ENCODE measurements around the gene USHBP1.
"Not testable (repeated sequence)": the region's sequence is repeated elsewhere in the genome, so short reads cannot be mapped to it uniquely, and the experiment has no call there.

The USHBP1 gene

GRCh38 chr19:17294051-17294891, 29.7 kb upstream of the USHBP1 start:
- DNase-seq: no peak

DNA sequence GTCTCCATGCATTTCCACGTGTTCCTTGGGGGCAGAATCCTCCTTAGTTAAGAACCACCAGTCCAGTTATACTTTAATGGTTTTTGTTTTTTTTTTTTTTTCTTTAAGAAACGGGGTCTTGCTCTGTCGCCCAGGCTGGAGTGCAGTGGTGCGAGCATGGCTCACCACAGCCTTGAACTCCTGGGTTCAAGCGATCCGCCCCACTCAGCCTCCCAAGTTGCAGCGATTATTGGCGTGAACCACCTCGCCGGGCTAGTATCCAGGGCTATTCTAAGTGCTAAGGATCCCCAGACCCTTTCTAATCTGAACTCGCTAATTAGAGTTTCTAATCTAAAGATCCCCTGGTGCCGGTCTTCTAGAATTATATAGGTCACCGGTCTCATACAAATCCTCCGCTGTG, 29.1 kb upstream of the USHBP1 start:
- DNase-seq: no peak

DNA sequence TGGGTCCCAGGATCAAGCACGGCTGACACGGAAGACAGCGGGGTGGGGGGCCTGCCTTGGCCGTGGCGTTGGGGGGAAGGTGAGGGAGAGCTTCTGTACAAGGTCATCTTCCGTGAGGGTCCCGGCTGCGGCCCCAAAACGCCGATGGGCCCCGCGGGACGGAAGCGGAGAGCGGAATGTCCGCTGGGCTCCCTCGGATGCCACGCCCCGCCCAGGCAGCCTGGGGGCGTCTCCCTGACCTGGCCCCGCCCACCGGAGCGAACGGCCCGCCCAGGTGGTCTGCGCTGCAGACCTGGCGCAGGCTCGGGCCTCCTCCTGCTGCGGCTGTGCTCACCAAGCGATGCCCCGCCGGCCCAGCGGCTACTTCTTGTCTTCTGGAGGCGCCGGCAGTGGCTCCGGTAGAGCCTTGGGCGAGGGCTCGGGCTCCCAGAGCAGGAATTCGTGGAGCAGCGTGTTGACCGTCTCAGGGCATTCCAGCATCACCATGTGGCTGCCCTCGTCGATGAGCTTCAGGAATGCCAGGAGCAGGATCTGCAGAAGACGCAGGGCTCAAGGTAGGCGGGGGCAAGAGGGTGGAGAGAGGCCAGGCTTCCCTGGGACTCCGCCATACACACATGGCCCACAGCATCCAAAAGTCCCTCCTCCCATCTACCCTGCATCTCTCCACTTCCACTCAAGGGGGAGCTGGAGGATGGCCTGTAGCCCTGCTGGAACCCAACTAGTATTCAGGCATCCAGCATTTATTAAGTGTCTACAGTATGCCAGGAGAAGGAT, 27.9 kb upstream of the USHBP1 start:
- peak; percentile 84 for DNase-seq

DNA sequence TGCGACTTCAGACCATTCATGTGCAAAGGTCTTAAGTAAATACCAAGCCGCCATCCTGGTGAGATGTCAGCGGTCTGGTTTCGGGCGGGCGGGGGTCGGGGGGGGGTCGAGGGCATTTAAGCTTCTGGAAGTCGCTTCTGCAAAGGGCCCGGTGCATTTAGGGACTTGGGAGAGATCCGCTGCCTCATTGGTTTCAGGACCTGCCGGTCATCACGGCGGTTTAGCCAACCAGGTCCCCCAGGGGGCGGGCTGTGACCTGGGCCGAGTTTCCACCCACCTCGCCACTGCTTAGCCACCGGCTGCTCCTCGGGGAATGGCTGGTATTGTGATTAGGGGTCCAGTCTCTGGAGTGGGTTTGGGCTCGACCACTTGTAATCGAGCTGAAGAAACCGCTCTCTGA, 24.9 kb upstream of the USHBP1 start:
- DNase-seq: no peak

- DNase-seq: no peak
Measured at GRCh38 chr19:17286752-17287151, 22.2 kb upstream of the USHBP1 start.

- DNase-seq: no peak
Measured at GRCh38 chr19:17286263-17286662, 21.7 kb upstream of the USHBP1 start.

GRCh38 chr19:17285415-17286135, 21.0 kb upstream of the USHBP1 start:
- DNase-seq: no peak

DNA sequence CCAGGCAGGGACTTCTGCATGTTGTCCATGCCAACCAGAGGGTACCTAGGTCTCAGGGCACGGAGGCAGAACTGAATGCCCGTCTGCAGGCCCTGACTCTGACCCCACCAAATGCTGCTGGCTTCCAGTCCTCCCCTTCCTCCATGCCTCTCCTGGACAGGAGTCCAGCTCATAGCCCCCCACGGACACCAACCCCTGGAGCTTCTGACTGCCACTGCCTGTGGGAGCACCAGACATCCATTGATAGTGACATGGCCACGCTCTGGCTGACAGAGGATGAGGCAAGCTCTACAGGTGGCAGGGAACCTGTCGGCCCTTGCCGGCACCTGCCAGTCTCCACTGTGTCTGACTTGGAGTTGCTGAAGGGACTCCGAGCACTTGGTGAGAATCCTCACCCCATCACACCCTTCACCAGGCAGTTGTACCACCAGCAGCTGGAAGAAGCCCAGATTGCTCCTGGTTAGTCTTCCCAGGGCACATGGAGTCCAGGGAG, 19.0 kb upstream of the USHBP1 start:
- DNase-seq: no peak

DNA sequence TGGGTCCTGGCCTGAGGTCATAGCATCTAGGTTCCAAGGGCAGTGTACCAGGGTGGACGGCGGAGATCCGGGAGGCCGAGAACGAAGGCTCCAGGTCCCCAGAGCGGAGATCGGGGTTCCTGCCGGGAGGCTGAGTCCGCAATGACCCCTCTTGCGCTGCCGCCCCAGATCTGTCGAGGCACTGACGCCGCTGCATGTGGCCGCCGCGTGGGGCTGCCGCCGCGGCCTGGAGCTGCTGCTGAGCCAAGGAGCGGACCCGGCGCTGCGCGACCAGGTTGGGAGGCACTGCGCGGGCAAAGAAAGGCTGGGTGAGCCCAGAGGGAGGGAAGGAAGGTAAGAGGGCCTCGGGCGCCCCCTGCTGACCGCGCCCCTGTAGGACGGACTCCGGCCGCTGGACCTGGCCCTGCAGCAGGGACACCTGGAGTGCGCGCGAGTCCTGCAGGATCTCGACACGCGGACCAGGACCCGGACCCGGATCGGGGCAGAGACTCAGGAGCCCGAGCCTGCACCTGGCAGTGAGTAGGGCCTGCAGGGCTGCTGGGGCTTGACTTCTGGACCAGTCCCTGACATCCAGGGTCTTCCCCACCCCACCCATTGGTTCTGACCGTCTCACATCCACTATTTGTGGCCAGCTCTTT, 18.1 kb upstream of the USHBP1 start:
- peak; percentile 45 for DNase-seq

DNA sequence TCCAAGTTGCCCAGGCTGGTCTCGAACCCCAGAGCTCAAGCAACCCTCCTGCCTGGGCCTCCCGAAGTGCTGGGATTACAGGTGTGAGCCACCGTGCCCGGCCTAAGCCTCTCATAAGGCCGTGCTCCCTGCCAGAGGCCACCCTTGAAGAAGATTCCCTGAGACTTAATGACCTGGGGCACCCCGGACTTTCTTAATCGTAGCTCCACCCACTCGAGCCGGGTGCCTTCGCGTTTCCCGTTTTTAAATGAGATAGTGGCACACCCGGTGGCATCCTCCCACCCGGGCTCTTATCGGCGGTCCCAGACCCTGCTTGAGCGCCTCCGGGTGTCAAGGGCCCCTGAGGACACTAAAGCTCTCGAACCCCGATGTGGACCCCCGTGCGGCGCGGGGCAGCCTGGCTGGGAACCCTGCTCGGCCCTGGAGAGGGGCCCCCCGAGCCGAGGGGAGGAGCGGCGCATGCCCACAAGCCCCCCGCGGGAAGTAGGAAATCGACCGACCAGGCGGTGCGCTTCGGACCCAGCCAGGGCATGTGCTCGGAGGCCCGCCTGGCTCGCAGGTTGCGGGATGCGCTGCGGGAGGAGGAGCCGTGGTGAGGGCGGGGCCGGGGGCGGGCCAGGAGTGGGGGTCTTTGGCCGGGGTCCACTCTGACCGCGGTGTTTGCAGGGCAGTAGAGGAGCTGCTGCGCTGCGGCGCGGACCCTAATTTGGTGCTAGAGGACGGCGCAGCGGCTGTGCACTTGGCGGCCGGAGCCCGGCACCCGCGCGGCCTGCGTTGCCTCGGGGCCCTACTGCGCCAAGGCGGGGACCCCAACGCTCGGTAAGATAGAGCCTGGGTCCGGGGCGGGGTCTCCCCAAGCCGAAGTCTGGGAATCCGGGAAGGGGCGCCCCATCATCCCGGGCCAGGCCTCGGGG, 17.1 kb upstream of the USHBP1 start, which contains the start of gene ANKLE1:
TSS of gene ANKLE1 (plus strand) at position 511 of the 914 bp plus-strand sequence. CDS start at position 531, 20 bp downstream.
- DNase-seq: no peak

- DNase-seq: no peak
Measured at GRCh38 chr19:17279436-17279835, 14.9 kb upstream of the USHBP1 start.

- DNase-seq: no peak
Measured at GRCh38 chr19:17275441-17276175, 11.1 kb upstream of the USHBP1 start.

- not testable (repeated sequence) for DNase-seq
Measured at GRCh38 chr19:17274892-17275291, 10.3 kb upstream of the USHBP1 start.

DNA sequence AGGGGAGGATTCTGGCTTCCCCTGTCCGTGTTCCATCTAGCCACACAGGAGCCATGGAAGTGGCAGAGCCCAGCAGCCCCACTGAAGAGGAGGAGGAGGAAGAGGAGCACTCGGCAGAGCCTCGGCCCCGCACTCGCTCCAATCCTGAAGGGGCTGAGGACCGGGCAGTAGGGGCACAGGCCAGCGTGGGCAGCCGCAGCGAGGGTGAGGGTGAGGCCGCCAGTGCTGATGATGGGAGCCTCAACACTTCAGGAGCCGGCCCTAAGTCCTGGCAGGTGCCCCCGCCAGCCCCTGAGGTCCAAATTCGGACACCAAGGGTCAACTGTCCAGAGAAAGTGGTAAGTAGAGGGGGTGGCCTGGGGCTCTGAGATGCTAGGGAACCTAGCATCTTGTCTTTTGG, 4.2 kb upstream of the USHBP1 start:
- no peak for DNase-seq

DNA sequence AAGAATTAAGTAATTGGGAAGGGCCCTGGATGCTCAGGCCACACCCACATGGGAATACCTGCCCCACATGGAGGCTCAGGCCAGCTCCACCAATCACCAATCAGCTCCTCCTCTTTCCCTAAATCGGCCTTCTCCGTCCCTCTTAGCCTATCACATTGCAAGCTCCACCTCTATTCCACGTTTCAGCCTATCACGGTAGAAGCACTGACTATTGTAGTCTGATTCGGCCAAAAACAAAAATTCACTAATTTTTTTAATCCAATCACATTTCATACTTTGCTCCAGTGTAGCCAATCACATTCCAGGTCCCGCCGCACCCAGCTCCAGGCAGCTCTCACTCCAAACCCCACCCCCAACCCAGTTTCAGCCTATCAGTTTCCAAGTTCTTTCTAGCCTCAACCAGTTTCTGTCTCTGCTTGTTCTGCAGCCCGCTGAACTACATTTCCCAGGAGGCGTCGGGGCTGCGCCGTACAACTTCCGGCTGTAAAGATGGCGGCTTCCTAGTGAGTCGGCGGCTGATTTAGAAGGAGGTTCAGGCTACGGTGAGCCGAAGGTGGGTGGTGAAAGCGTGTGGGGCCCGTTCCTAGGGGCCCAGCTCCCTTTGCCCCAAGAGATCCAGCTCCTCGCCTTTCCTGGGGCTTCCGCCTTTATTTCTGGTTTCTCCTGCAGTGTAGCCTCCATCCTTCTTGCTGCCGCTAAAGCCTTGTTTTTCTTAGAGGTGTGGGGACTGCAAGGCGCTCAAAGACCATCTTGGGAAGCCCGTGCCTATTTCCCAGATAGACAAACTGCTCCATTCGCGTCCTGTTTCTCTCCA, 2.6 kb upstream of the USHBP1 start, which contains the start of gene BABAM1:
TSS of gene BABAM1 (plus strand) at position 469 of the 814 bp plus-strand sequence. CDS start 1,364 bp downstream, outside the sequence.
- DNase-seq: peak; percentile 98

DNA sequence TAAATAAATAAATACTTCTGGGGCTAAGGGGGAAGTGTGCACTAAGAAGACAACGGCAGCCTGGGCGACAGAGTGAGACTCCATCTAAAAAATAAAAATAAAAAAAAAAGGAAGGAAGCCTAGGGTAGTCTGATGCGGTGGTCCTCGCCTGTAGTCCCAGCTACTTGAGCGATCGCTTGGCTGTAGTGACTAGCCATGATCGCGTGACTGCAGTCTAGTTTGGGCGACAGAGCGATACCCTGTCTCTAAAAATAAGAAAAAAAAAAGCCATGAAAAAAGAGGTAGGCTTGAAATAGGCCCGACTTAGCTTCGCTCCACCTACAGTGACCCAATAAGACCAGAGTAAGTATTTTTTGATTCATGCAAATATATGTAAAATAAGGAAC, 2.0 kb upstream of the USHBP1 start:
- DNase-seq: no peak

GRCh38 chr19:17266026-17266425, 1.5 kb upstream of the USHBP1 start:
- DNase-seq: no peak

GRCh38 chr19:17263712-17264640, 569 bp downstream of the USHBP1 start:
- DNase-seq: no peak

DNA sequence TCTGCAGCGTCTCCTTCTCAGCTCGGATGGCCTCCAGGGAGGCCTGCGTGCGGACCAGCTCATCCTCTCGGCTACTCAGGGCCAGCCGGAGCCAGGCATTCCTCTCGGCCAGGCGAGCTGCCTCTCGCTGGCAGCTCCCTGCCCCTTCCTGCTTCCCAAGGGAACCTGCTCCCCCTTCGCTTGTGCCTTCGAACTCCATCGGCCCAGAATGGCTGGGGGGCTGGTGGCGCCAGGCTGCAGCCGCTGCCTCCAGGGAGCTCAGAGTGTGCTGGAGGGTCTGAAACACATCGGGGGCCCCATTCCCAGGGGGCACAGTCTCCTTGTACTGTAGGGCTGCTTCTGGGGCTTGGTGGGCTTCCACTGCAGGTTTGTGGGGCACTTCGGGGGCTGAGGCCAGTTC, 2.0 kb downstream of the USHBP1 start:
- DNase-seq: no peak
